Measurements from ENCODE around the gene PDRG1.
"Not testable (repeated sequence)": the region's sequence is repeated elsewhere in the genome, so short reads cannot be mapped to it uniquely, and the experiment has no call there.

Gene PDRG1

GRCh38 chr20:31926493-31926892 is 25.4 kb downstream of the PDRG1 start:
- peaks cover 8% of the 10 kb centered on the region; the same call in 1 of the 2 replicates for H3K4me1 ChIP-seq (ENCODE audit: control insufficient read depth, insufficient read depth, low read length)
- H3K27ac ChIP-seq (ENCODE audit: low read depth, low read length), result no peak overlapping the region
- no peak overlapping the region for H3K9ac ChIP-seq (ENCODE audit: low read length)
- H3K27me3 ChIP-seq (ENCODE audit: control insufficient read depth, insufficient read depth, low read length), result no peaks in the 10 kb centered on the region
- no peak overlapping the region for H3K4me3 ChIP-seq (ENCODE audit: low read depth, low read length)
- no peaks in the 10 kb centered on the region for H3K36me3 ChIP-seq (ENCODE audit: control insufficient read depth, insufficient read depth, low read length)
- H3K9me3 ChIP-seq (ENCODE audit: control insufficient read depth, insufficient read depth, low read depth, low read length), result no peaks in the 10 kb centered on the region

- Histone ChIP-seq H3K4me3 (ENCODE audit: low read depth, low read length) (no peak overlapping the region), H3K9ac (ENCODE audit: low read length) (no peak overlapping the region), H3K4me1 (ENCODE audit: control insufficient read depth, insufficient read depth, low read length) (peaks cover 9% of the 10 kb centered on the region; the same call in 1 of the 2 replicates), H3K36me3 (ENCODE audit: control insufficient read depth, insufficient read depth, low read length) (no peaks in the 10 kb centered on the region), H3K27ac (ENCODE audit: low read depth, low read length) (no peak overlapping the region), H3K27me3 (ENCODE audit: control insufficient read depth, insufficient read depth, low read length) (no peaks in the 10 kb centered on the region), H3K9me3 (ENCODE audit: control insufficient read depth, insufficient read depth, low read depth, low read length) (no peaks in the 10 kb centered on the region)
Measured at GRCh38 chr20:31925631-31926030, 26.2 kb downstream of the PDRG1 start.

GRCh38 chr20:31924561-31924960 is 27.3 kb downstream of the PDRG1 start:
- peaks cover 18% of the 10 kb centered on the region for H3K4me1 ChIP-seq (ENCODE audit: control insufficient read depth, insufficient read depth, low read length)
- H3K36me3 ChIP-seq (ENCODE audit: control insufficient read depth, insufficient read depth, low read length), result no peaks in the 10 kb centered on the region
- no peak overlapping the region for H3K4me3 ChIP-seq (ENCODE audit: low read depth, low read length)
- H3K9me3 ChIP-seq (ENCODE audit: control insufficient read depth, insufficient read depth, low read depth, low read length), result no peaks in the 10 kb centered on the region
- no peak overlapping the region for H3K9ac ChIP-seq (ENCODE audit: low read length)
- H3K27me3 ChIP-seq (ENCODE audit: control insufficient read depth, insufficient read depth, low read length), result no peaks in the 10 kb centered on the region
- no peak overlapping the region for H3K27ac ChIP-seq (ENCODE audit: low read depth, low read length)

DNA sequence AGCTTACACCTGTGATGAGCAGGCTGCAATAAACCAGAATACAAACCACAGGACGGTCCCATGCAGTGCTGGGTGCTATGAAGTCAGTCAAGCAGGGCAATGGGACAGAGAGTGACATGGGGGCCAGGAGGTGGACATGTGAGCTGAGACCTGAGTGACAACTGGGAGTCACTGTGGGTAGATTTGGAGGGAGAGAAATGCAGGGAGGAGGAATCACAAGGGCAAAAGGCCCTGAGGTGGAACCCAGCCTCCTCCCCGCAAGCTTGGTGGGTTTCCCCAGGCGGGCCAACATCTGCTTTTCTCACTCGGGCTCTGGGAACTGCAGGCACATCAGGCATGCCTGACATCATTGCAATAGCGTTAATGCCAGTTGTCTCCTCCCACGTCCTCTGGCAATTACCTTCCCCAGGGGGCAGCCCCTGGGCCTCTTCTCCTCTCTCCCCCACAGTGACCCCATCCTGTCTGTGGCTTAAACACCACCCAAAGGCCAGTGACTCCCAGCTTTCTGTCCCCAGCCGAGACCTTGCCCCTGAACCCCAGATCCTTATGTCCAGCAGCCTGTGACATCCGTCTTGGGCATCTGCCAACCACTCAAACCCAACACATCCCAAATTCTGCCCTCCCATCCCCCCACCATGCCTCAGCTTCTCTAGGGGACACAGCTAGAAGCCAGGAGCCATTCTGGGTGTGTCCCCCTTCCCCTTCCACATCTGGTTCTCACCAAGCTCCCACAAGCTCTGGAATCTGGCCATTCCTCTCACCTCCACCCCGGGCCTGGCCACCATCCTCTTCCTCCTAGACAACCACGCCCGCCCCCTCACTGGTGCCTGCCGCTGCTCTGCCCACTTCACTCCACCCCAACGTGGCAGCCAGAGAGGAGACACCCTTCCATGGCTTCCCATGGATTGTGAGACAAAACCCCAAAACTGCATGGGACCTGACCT is 28.2 kb downstream of the PDRG1 start:
- Histone ChIP-seq H3K27me3 (ENCODE audit: control insufficient read depth, insufficient read depth, low read length) (no peaks in the 10 kb centered on the region), H3K4me1 (ENCODE audit: control insufficient read depth, insufficient read depth, low read length) (peaks cover 23% of the 10 kb centered on the region), H3K9ac (ENCODE audit: low read length) (no peak overlapping the region), H3K36me3 (ENCODE audit: control insufficient read depth, insufficient read depth, low read length) (no peaks in the 10 kb centered on the region), H3K27ac (ENCODE audit: low read depth, low read length) (no peak overlapping the region), H3K9me3 (ENCODE audit: control insufficient read depth, insufficient read depth, low read depth, low read length) (no peaks in the 10 kb centered on the region), H3K4me3 (ENCODE audit: low read depth, low read length) (no peak overlapping the region)

DNA sequence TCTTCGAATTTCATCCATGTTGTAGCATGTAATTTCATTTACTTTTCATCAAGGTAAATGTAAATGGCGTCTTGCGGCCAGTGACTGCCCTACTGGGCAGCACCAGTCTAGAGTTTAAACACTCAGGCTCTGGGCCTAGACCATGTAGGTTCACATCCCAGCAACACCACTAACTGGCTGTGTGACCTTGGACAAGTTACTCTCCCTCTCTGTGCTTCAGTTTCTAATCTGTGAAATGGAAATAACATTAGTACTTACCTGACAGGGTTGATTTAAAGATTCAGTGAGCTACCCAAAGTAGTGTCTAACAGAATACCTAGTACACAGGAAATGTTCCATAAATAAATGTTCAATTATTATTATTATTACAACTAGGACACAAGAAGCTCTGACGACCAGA is 29.3 kb downstream of the PDRG1 start:
- Histone ChIP-seq H3K27me3 (ENCODE audit: control insufficient read depth, insufficient read depth, low read length) (no peaks in the 10 kb centered on the region), H3K4me1 (ENCODE audit: control insufficient read depth, insufficient read depth, low read length) (peaks cover 23% of the 10 kb centered on the region), H3K9ac (ENCODE audit: low read length) (no peak overlapping the region), H3K27ac (ENCODE audit: low read depth, low read length) (no peak overlapping the region), H3K36me3 (ENCODE audit: control insufficient read depth, insufficient read depth, low read length) (no peaks in the 10 kb centered on the region), H3K4me3 (ENCODE audit: low read depth, low read length) (no peak overlapping the region), H3K9me3 (ENCODE audit: control insufficient read depth, insufficient read depth, low read depth, low read length) (no peaks in the 10 kb centered on the region)

- no peak overlapping the region for H3K9ac ChIP-seq (ENCODE audit: low read length)
- H3K36me3 ChIP-seq (ENCODE audit: control insufficient read depth, insufficient read depth, low read length), result no peaks in the 10 kb centered on the region
- no peaks in the 10 kb centered on the region; the same call in 1 of the 2 replicates for H3K9me3 ChIP-seq (ENCODE audit: control insufficient read depth, insufficient read depth, low read depth, low read length)
- no peak overlapping the region for H3K27ac ChIP-seq (ENCODE audit: low read depth, low read length)
- H3K27me3 ChIP-seq (ENCODE audit: control insufficient read depth, insufficient read depth, low read length), result no peaks in the 10 kb centered on the region
- H3K4me1 ChIP-seq (ENCODE audit: control insufficient read depth, insufficient read depth, low read length), result peaks cover 23% of the 10 kb centered on the region
- no peak overlapping the region for H3K4me3 ChIP-seq (ENCODE audit: low read depth, low read length)
Measured at GRCh38 chr20:31922181-31922580, 29.7 kb downstream of the PDRG1 start.

DNA sequence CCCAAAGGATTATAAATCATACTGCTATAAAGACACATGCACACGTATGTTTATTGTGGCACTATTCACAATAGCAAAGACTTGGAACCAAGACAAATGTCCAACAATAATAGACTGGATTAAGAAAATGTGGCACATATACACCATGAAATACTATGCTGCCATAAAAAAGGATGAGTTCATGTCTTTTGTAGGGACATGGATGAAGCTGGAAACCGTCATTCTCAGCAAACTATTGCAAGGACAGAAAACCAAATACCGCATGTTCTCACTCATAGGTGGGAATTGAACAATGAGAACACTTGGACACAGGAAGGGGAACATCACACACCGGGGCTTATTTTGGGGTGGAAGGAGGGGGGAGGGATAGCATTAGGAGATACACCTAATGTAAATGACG is 30.4 kb downstream of the PDRG1 start:
- H3K9me3 ChIP-seq (ENCODE audit: control insufficient read depth, insufficient read depth, low read depth, low read length); H3K27me3 ChIP-seq (ENCODE audit: control insufficient read depth, insufficient read depth, low read length); H3K9ac ChIP-seq (ENCODE audit: low read length); H3K36me3 ChIP-seq (ENCODE audit: control insufficient read depth, insufficient read depth, low read length); H3K4me3 ChIP-seq (ENCODE audit: low read depth, low read length); H3K27ac ChIP-seq (ENCODE audit: low read depth, low read length): not testable (repeated sequence)
- peaks cover 23% of the 10 kb centered on the region for H3K4me1 ChIP-seq (ENCODE audit: control insufficient read depth, insufficient read depth, low read length)

DNA sequence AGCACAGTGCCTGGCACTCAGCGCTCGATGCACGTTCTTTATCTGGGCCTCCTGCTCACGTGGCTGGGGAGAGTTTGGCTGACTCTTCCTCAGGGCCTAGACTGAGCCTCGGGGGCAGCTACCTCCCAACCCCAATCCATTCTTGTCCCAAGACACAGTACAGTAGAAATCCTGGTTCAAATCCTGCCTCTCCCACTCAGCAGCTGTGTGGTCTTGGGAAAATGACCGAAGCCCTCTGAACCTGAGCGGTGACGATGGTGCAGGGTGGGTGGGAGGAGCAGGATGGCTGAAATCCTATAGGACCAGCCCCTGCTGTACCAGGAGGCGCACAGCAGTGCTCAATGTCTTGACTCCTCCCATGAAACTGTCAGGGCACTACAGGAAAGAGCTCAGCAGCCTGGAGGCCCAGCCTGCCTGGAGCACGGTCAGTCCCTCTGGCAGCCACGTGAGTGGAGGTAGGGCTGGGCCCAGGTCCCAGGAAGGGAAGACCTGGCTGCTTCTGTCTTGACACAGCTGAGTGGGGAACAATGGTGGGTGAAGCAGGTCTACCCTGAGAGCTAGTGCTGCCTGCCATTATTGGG is 31.5 kb downstream of the PDRG1 start:
- no peak overlapping the region for H3K27ac ChIP-seq (ENCODE audit: low read depth, low read length)
- no peaks in the 10 kb centered on the region; the same call in 1 of the 2 replicates for H3K9me3 ChIP-seq (ENCODE audit: control insufficient read depth, insufficient read depth, low read depth, low read length)
- no peak overlapping the region for H3K9ac ChIP-seq (ENCODE audit: low read length)
- H3K4me3 ChIP-seq (ENCODE audit: low read depth, low read length), result no peak overlapping the region
- H3K36me3 ChIP-seq (ENCODE audit: control insufficient read depth, insufficient read depth, low read length), result no peaks in the 10 kb centered on the region
- H3K4me1 ChIP-seq (ENCODE audit: control insufficient read depth, insufficient read depth, low read length), result peaks cover 23% of the 10 kb centered on the region
- no peaks in the 10 kb centered on the region for H3K27me3 ChIP-seq (ENCODE audit: control insufficient read depth, insufficient read depth, low read length)

GRCh38 chr20:31919410-31920155 is 32.3 kb downstream of the PDRG1 start:
- Histone ChIP-seq H3K9me3 (ENCODE audit: control insufficient read depth, insufficient read depth, low read depth, low read length) (no peaks in the 10 kb centered on the region; the same call in 1 of the 2 replicates), H3K4me1 (ENCODE audit: control insufficient read depth, insufficient read depth, low read length) (peaks cover 23% of the 10 kb centered on the region), H3K4me3 (ENCODE audit: low read depth, low read length) (no peak overlapping the region), H3K27me3 (ENCODE audit: control insufficient read depth, insufficient read depth, low read length) (no peaks in the 10 kb centered on the region), H3K9ac (ENCODE audit: low read length) (no peak overlapping the region), H3K27ac (ENCODE audit: low read depth, low read length) (no peak overlapping the region), H3K36me3 (ENCODE audit: control insufficient read depth, insufficient read depth, low read length) (no peaks in the 10 kb centered on the region)

- Histone ChIP-seq H3K4me3 (ENCODE audit: low read depth, low read length) (no peak overlapping the region), H3K27ac (ENCODE audit: low read depth, low read length) (no peak overlapping the region), H3K9ac (ENCODE audit: low read length) (no peak overlapping the region), H3K9me3 (ENCODE audit: control insufficient read depth, insufficient read depth, low read depth, low read length) (no peaks in the 10 kb centered on the region; the same call in 1 of the 2 replicates), H3K4me1 (ENCODE audit: control insufficient read depth, insufficient read depth, low read length) (peaks cover 27% of the 10 kb centered on the region), H3K27me3 (ENCODE audit: control insufficient read depth, insufficient read depth, low read length) (no peaks in the 10 kb centered on the region), H3K36me3 (ENCODE audit: control insufficient read depth, insufficient read depth, low read length) (no peaks in the 10 kb centered on the region)
Measured at GRCh38 chr20:31918466-31919105, 33.3 kb downstream of the PDRG1 start.
